ENCODE results near the gene MAPRE2.
A peak's percentile ranks its signal among the peaks of the same experiment; 100 is the strongest.

MAPRE2 gene

DNA sequence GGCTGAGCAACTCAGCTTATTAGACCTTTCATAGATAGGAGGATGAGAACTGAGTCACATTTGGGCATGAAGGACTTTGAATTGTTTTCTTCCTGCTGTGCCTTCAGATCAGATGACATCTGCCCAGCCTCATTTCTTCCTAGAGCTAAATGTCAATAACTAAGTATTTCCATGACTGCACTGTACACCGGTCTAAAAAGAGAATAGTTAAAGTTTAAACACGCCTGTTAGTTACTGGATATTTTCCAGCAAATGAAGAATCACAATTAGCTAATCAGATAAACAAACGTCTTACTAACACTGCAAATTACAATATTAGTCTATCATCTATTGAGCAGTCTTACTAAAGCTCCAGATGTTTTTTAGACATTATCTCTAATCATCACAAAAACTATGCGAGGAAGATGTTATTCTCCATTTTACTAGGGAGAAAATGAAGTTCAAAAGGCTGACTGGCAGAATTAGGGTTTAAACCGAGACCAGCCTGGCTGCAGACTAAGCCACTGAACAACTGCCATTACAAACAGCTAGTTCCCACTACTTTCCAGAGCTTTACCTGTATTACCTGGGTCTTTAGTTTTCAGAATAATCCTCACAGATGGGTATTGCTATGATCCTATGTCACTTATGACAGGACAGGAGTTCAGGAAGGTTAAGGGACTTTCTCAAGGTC is 130.2 kb downstream of the MAPRE2 start:
- no peak overlapping the region for H3K4me3 ChIP-seq (replicated peaks; ENCODE audit: low read depth, low read length)
- TF ChIP-seq, protein P1, sequence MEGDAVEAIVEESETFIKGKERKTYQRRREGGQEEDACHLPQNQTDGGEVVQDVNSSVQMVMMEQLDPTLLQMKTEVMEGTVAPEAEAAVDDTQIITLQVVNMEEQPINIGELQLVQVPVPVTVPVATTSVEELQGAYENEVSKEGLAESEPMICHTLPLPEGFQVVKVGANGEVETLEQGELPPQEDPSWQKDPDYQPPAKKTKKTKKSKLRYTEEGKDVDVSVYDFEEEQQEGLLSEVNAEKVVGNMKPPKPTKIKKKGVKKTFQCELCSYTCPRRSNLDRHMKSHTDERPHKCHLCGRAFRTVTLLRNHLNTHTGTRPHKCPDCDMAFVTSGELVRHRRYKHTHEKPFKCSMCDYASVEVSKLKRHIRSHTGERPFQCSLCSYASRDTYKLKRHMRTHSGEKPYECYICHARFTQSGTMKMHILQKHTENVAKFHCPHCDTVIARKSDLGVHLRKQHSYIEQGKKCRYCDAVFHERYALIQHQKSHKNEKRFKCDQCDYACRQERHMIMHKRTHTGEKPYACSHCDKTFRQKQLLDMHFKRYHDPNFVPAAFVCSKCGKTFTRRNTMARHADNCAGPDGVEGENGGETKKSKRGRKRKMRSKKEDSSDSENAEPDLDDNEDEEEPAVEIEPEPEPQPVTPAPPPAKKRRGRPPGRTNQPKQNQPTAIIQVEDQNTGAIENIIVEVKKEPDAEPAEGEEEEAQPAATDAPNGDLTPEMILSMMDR (IDR thresholded peaks at IDR 0.05; ENCODE audit: low read length, missing control alignments) = no peak

DNA sequence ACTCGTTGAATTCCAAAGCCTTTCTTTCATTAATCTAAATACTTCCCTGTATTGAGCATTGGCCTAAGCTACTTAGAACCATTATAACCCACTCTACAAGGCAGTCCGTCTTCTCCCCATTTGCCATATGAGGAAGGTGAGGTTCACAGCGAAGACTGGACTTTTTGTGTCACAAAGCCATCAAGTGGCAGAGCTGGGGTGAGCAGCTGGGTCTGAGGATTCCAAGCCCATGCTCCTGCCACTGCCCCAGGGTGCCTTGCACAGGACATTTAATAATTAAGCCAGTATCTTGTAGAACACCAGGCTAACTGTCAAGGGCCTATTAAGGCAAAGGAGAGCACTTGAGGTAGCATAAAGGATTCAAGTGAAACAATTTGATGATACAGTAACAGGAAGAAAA is 130.8 kb downstream of the MAPRE2 start:
- TF ChIP-seq, protein P1 (IDR thresholded peaks at IDR 0.05; ENCODE audit: low read length, missing control alignments) = no peak
- DNase-seq (ENCODE audit: low read depth) = no peak
- H3K4me3 ChIP-seq (replicated peaks; ENCODE audit: low read depth, low read length) = no peak overlapping the region

More for the DNA sequence above, 130.2 kb downstream of the MAPRE2 start:
- no peak for DNase-seq (ENCODE audit: low read depth)

DNA sequence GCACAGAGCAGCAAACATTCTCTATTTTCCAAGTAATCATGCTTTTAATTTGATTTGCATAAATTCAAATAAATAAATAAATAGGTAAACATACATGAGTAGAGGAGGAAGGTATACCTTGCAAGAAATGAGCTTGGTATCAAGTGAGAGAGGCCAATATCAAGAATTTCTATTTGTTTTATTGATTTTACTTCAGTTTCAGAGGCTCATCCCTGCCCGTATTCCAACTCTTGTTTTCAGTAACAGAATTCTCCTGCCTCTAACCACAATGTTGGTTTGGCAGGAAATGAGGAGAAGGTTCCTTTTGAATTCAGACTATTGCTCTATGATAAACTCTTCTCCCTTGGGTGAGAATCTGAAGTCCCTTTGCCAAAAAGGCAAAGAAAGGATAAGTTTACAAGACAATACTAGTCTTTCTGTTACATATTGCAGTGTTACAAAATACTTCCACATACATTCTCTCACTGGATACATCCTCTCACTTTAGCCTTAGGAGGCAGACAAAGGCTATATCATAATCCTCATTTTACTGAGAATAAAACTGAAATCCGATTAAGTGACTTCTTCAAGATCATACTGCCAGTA is 131.3 kb downstream of the MAPRE2 start:
- DNase-seq (ENCODE audit: low read depth) = peak; percentile 23
- no peak overlapping the region for H3K4me3 ChIP-seq (replicated peaks; ENCODE audit: low read depth, low read length)
- TF ChIP-seq, protein P1 (IDR thresholded peaks at IDR 0.05; ENCODE audit: low read length, missing control alignments) = no peak

DNA sequence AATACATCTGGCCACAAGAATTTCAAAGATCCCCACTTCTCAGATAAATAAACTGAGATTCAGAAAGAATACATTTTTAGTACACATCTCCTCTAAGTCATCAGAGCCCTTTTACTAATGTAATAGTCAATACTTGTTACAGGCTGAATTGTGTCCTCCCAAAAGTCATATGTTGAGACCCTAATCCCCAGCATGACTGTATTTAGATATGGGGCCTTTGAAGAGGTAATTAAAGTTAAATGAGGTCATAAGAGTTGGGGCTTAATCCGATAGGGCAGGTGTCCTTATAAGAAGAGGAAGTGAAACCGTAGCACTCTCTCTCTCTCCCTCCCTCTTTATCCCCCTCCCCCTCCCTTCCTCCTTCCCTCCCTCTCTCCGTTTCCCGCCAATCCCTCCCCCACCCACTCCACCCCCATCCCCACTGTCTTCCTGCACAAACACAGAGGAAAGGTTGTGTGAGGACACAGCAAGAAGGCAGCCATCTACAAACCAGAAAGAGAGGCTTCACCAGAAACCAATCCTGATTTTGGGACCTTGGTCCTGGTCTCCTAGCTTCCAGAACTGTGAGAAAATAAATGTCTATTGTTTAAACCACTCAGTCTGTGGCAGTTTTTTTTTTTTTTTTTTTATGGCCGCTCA is 133.0 kb downstream of the MAPRE2 start:
- TF ChIP-seq, protein P1 (IDR thresholded peaks at IDR 0.05; ENCODE audit: low read length, missing control alignments) = no peak
- DNase-seq (ENCODE audit: low read depth) = no peak
- no peak overlapping the region for H3K4me3 ChIP-seq (replicated peaks; ENCODE audit: low read depth, low read length)

DNA sequence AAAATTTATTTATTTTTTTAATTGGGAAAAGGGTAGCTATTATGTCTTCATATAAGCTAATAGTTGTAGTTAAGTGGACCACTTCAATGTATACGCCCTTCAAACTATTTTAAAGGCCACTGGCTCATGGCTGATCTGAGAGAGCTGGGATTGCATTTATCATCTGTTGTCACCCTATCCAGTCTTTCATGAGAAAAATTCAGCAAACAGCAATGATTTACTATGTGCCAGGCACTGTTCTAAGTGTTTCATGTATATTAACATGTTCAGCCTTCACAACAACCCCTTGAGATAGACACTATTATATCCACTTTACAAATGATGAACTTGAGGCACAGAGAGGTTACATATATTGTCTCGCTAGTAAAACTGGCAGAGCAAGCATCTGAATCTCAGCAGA is 133.5 kb downstream of the MAPRE2 start:
- TF ChIP-seq, protein P1 (IDR thresholded peaks at IDR 0.05; ENCODE audit: low read length, missing control alignments) = no peak
- no peak for DNase-seq (ENCODE audit: low read depth)
- no peak overlapping the region for H3K4me3 ChIP-seq (replicated peaks; ENCODE audit: low read depth, low read length)

DNA sequence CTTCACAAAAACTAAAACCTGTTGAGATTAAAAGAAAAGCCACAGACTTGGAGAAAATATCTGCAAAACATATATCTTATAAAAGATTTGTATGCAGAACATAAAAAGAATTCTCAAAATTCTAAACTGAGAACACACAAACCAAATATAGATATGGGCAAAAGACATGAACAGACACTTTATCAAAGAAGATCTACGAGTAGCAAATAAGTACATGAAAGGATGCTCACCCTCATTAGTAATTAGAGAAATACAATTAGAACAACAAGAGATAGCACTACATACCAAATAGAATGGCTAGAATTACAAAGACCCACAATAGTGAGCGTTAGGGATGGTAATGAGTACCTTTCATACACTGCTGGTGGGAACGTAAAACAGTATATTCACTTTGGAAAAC is 135.7 kb downstream of the MAPRE2 start:
- TF ChIP-seq, protein P1 (IDR thresholded peaks at IDR 0.05; ENCODE audit: low read length, missing control alignments) = no peak
- DNase-seq (ENCODE audit: low read depth) = no peak
- H3K4me3 ChIP-seq (replicated peaks; ENCODE audit: low read depth, low read length) = no peak overlapping the region
